ENCODE measurements around the gene ZNF345. TPM values are rescaled to one million over a fixed set of nuclear protein-coding genes. Genes with fewer than 3 reads are reported as not detected.

ZNF345 gene
- total and polyA plus RNA-seq, 2 of the 8 experiments (the other 6 are each of a cell fraction or from before 2014, with no cell fraction given): 3.2 to 5.1 TPM

GRCh38 chr19:36837176-36837905, 13.3 kb upstream of the ZNF345 start:
- H4K20me1 ChIP-seq (replicated peaks in 1 of 2; ENCODE audit: control insufficient read depth in 1 of 2, insufficient read depth in 2 of 2, low read length in 2 of 2): no peaks in the 10 kb centered on the region
- H4K91ac ChIP-seq (replicated peaks; ENCODE audit: insufficient read length, low read length): no peak overlapping the region
- H3K36me3 ChIP-seq (ENCODE audit: control insufficient read depth in 2 of 4, insufficient read depth in 4 of 4, low read length in 3 of 4): peaks cover 0 to 7% (median under 1%) of the 10 kb centered on the region in 4 experiments; a peak in 3 of 8 replicates
- 56% methylated on average over 8 of the region's 8 CpGs; no CpG with 5 or more reads in 1 of the 2 experiments for WGBS, 2 experiments (ENCODE audit: extremely low coverage in 1 of 2, insufficient coverage in 1 of 2, insufficient read length in 1 of 2, insufficient replicate concordance in 2 of 2, low coverage in 1 of 2, low lambda C conversion rate in 2 of 2, missing lambda C conversion rate in 1 of 2)
- no peak overlapping the region; the same call in 1 of the 2 replicates for H3K27ac ChIP-seq (ENCODE audit: low read depth, low read length)
- peak overlapping the region; percentile 58 to 87 (median 84); a peak in 6 of 7 replicates for H3K9ac ChIP-seq (replicated peaks in 1 of 4; ENCODE audit: extremely low read depth in 1 of 4, low read depth in 3 of 4, low read length in 3 of 4)
- peaks cover 0 to 2% (median 0%) of the 10 kb centered on the region in 4 experiments; a peak in 1 of 7 replicates for H3K4me1 ChIP-seq (replicated peaks in 1 of 4; ENCODE audit: control insufficient read depth in 3 of 4, insufficient read depth in 4 of 4, low read length in 3 of 4)
- FAIRE-seq (no peak), DNase-seq (ENCODE audit: low read depth in 1 of 2, low spot score in 2 of 2) (no peak)
- no peak overlapping the region for H4K8ac ChIP-seq (ENCODE audit: extremely low read depth, insufficient read depth, low read length)
- H4K5ac ChIP-seq (ENCODE audit: insufficient read length, low read depth, low read length): no peak overlapping the region
- peak overlapping the region; percentile 39 for H3K56ac ChIP-seq (replicated peaks; ENCODE audit: insufficient read length, low read depth, low read length)
- no peak overlapping the region for H3K14ac ChIP-seq (ENCODE audit: insufficient read length)
- 0 out of 2 replicates have a peak overlapping the region, but pooled peaks have one; percentile 17 for H2BK12ac ChIP-seq (ENCODE audit: low read depth, low read length)
- no peak overlapping the region for H2BK15ac ChIP-seq (ENCODE audit: low read length)
- H3K4ac ChIP-seq (replicated peaks; ENCODE audit: insufficient read length, low read depth, low read length): peak overlapping the region; percentile 27
- H3K23ac ChIP-seq (ENCODE audit: insufficient read length): no peak overlapping the region
- H3K79me2 ChIP-seq (ENCODE audit: control insufficient read depth in 1 of 2, insufficient read depth in 2 of 2, low read length in 2 of 2): peaks cover 0 to 6% of the 10 kb centered on the region in 2 experiments; a peak in 1 of 4 replicates
- H3K4me3 ChIP-seq (ENCODE audit: extremely low read depth in 1 of 4, insufficient read depth in 2 of 4, low read depth in 3 of 4, low read length in 4 of 4): peak overlapping the region; percentile 77 to 98 (median 93)
- H3K23me2 ChIP-seq (ENCODE audit: low read depth, low read length): peaks cover 6% of the 10 kb centered on the region
- ChIA-PET CTCF (ENCODE audit: partially characterized antibody) (interaction anchor here (0.6 to 4.3 kb wide), 2 partner anchors 12 to 238 kb away, joined by 3 to 14 read pairs; partner anchors contain the start of gene ZNF345), POLR2A (ENCODE audit: partially characterized antibody) (interaction anchor here (0.6 to 6.8 kb wide), 13 partner anchors 9 to 421 kb away, joined by 3 to 103 read pairs (median 5); partner anchors contain the start of genes ZNF260, ZNF345, ZNF383 and ZNF850)
- peak overlapping the region; percentile 92 to 93 for H3K4me2 ChIP-seq (ENCODE audit: insufficient read depth in 1 of 2, low read depth in 2 of 2, low read length in 2 of 2)
- H3K27me3 ChIP-seq (replicated peaks in 1 of 4; ENCODE audit: control insufficient read depth in 3 of 4, extremely low read depth in 1 of 4, insufficient read depth in 3 of 4, low read length in 3 of 4): peaks cover 0 to 1% (median 0%) of the 10 kb centered on the region in 4 experiments; a peak in 1 of 7 replicates
- H2BK120ac ChIP-seq (replicated peaks; ENCODE audit: low read depth, low read length): no peak overlapping the region
- H3K79me1 ChIP-seq (ENCODE audit: low read depth, low read length): no peaks in the 10 kb centered on the region; the same call in 1 of the 2 replicates
- H2BK5ac ChIP-seq (ENCODE audit: low read depth, low read length): peak overlapping the region; percentile 60; the same call in 1 of the 2 replicates
- H2AFZ ChIP-seq (ENCODE audit: low read length): peak overlapping the region; percentile 94
- peaks cover 8 to 9% of the 10 kb centered on the region in 2 experiments for H3K9me3 ChIP-seq (ENCODE audit: insufficient read depth in 2 of 2, low read depth in 1 of 2, low read length in 1 of 2)
- peak overlapping the region; percentile 60 for H3K18ac ChIP-seq (ENCODE audit: extremely low read depth, low read length)
- no peak overlapping the region for H2AK5ac ChIP-seq (ENCODE audit: low read depth, low read length)
- no peak overlapping the region for H2BK20ac ChIP-seq (ENCODE audit: low read length)
- no peak for TF ChIP-seq RNF2 (IDR thresholded peaks at IDR 0.05; ENCODE audit: borderline replicate concordance, low read depth, low read length, missing control alignments, poor library complexity, severe bottlenecking)
- no peak for TF ChIP-seq FOSL1 (IDR thresholded peaks at IDR 0.05; ENCODE audit: insufficient read depth, low read depth, low read length)
- TF ChIP-seq BRCA1 (IDR thresholded peaks at IDR 0.05; ENCODE audit: low read depth, low read length): no peak
- TF ChIP-seq PHF8 (conservative IDR thresholded peaks at IDR 0.05; ENCODE audit: low read depth, low read length): no peak
- TF ChIP-seq HDAC2 (IDR thresholded peaks at IDR 0.05; ENCODE audit: borderline replicate concordance in 1 of 2, low read depth in 2 of 2, low read length in 2 of 2): no peak
- no peak for TF ChIP-seq RXRA (IDR thresholded peaks at IDR 0.05; ENCODE audit: insufficient read depth, low read depth, low read length)
- no peak for TF ChIP-seq HDAC6 (IDR thresholded peaks at IDR 0.05; ENCODE audit: low read depth, low read length)
- TF ChIP-seq JUN (IDR thresholded peaks at IDR 0.05; ENCODE audit: low read depth, low read length): no peak
- no peak for TF ChIP-seq CBX8 (IDR thresholded peaks at IDR 0.05; ENCODE audit: borderline replicate concordance, low read depth, low read length)
- TF ChIP-seq SIRT6 (IDR thresholded peaks at IDR 0.05; ENCODE audit: low read length): no peak

Data from H1 (cell line).